ENCODE data around the gene LRRC72. TPM values are rescaled to one million over a fixed set of nuclear protein-coding genes. Genes with fewer than 3 reads are reported as not detected.

The LRRC72 gene
- total and polyA plus RNA-seq, 9 of the 15 experiments (the other 6 are each of a cell fraction or from before 2014, with no cell fraction given) = 0.10 TPM; not detected in 8

GRCh38 chr7:16587129-16587528 is 60.5 kb downstream of the LRRC72 start (continued):
- TF ChIP-seq TARDBP (IDR thresholded peaks at IDR 0.05) = no peak
- no peak for TF ChIP-seq ZFPM2 (CRISPR knock-in tag; IDR thresholded peaks at IDR 0.05)
- no peak for TF ChIP-seq MAX (CRISPR knock-in tag; IDR thresholded peaks at IDR 0.05)
- no peak for TF ChIP-seq ZNF79 (CRISPR knock-in tag; IDR thresholded peaks at IDR 0.05; ENCODE audit: low read depth)
- TF ChIP-seq RBM15 (IDR thresholded peaks at IDR 0.05; ENCODE audit: insufficient read depth, low read length) = no peak
- no peak for TF ChIP-seq SIRT6 (IDR thresholded peaks at IDR 0.05; ENCODE audit: low read depth, low read length)
- no peak for TF ChIP-seq KHSRP (IDR thresholded peaks at IDR 0.05)
- no peak for TF ChIP-seq GTF2F1 (IDR thresholded peaks at IDR 0.05; ENCODE audit: low read depth, low read length)
- no peak for TF ChIP-seq POLR3A (IDR thresholded peaks at IDR 0.05; ENCODE audit: borderline replicate concordance, extremely low read depth, insufficient read depth, insufficient read length)
- TF ChIP-seq SOX6 (IDR thresholded peaks at IDR 0.05) = 0 out of 2 replicates have a peak, but pooled peaks have one; percentile 13
- no peak for TF ChIP-seq ZNF263 (CRISPR knock-in tag; IDR thresholded peaks at IDR 0.05; ENCODE audit: borderline replicate concordance)
- TF ChIP-seq ZNF584 (CRISPR knock-in tag; IDR thresholded peaks at IDR 0.05; ENCODE audit: low read depth) = no peak
- TF ChIP-seq SRSF7 (optimal IDR thresholded peaks at IDR 0.05; ENCODE audit: low read depth, low read length) = no peak
- TF ChIP-seq LEF1 (IDR thresholded peaks at IDR 0.05) = no peak
- TF ChIP-seq CTBP1 (IDR thresholded peaks at IDR 0.05; ENCODE audit: borderline replicate concordance) = no peak
- TF ChIP-seq ZNF274 (IDR thresholded peaks at IDR 0.05; ENCODE audit: borderline replicate concordance, low read depth, low read length) = no peak
- no peak for TF ChIP-seq ZNF23 (CRISPR knock-in tag; IDR thresholded peaks at IDR 0.05)
- peak; percentile 44; the same call in 1 of the 2 replicates for TF ChIP-seq ARID1B (IDR thresholded peaks at IDR 0.05)
- TF ChIP-seq ZNF165 (CRISPR knock-in tag; IDR thresholded peaks at IDR 0.05; ENCODE audit: borderline replicate concordance) = no peak
- peak; percentile 46 for TF ChIP-seq CBFA2T2 (conservative IDR thresholded peaks at IDR 0.05)
- TF ChIP-seq ZBED1 (IDR thresholded peaks at IDR 0.05) = no peak
- no peak for TF ChIP-seq PHB (CRISPR knock-in tag; IDR thresholded peaks at IDR 0.05)
- no peak for TF ChIP-seq BCOR (IDR thresholded peaks at IDR 0.05)
- TF ChIP-seq CBFB (CRISPR knock-in tag; IDR thresholded peaks at IDR 0.05) = no peak
- no peak for TF ChIP-seq ZNF699 (CRISPR knock-in tag; IDR thresholded peaks at IDR 0.05; ENCODE audit: insufficient replicate concordance)
- TF ChIP-seq SPI1 (IDR thresholded peaks at IDR 0.05; ENCODE audit: borderline replicate concordance, low read depth, low read length) = no peak
- no peak for TF ChIP-seq ZNF583 (CRISPR knock-in tag; IDR thresholded peaks at IDR 0.05)
- TF ChIP-seq ZNF212 (CRISPR knock-in tag; IDR thresholded peaks at IDR 0.05) = no peak
- TF ChIP-seq U2AF2 (optimal IDR thresholded peaks at IDR 0.05; ENCODE audit: low read depth, low read length) = no peak
- TF ChIP-seq BMI1 (IDR thresholded peaks at IDR 0.05; ENCODE audit: low read length) = no peak
- TF ChIP-seq NR2F6 (CRISPR knock-in tag; IDR thresholded peaks at IDR 0.05) = no peak
- TF ChIP-seq TAL1 (IDR thresholded peaks at IDR 0.05) = peak; percentile 59
- peak; percentile 68 for TF ChIP-seq CBFA2T3 (IDR thresholded peaks at IDR 0.05)
- no peak for TF ChIP-seq SRSF3 (IDR thresholded peaks at IDR 0.05; ENCODE audit: insufficient read depth, low read length)
- no peak for TF ChIP-seq DLX4 (CRISPR knock-in tag; IDR thresholded peaks at IDR 0.05)
